ENCODE results near the gene SPTSSB.

SPTSSB gene, protein sequence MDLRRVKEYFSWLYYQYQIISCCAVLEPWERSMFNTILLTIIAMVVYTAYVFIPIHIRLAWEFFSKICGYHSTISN

DNA sequence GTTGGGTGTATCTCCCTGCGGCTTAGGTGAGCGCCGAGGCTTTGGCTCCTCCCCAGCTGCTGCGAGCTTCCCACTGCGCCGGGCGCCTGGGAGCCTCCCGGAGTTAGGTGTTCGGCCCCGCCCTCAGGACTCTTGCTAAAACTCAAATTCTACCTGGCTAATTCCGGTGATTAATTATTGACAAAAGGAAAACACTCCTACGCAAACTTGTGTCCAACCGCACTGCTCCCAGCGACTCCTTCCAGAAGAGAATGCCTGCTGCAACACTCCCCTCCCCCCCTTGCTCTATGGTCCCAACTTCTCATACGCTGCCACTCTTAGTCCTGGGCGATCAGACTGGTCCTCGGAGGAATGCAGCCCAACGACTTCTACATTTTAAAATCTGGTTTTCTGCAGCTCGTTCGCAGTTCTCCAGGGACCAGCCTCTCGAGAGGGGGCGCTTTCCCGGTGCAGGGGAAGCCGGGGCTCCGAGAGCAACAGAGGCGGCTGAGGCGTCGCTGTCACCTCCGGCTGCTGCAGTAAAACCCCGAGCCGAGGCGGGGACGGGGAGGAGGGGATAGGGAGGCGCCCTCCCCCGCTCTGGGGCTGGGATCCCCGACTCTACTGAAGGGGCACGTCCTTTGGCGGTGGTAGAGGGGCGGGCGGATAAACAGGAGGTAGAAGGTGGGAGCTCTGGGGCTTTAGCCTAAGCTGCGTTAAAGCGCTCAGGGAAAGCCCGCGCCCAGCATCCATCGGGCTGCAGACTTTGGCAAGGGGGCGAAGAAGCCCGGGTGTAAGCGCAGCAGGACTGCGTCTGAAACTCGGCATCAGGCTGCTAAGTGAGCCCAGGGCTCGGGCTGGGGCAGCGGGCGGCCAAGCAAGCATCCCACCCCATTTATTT is at the start of gene SPTSSB:
SPTSSB (minus strand) TSS at position 77 of the 880 bp plus-strand sequence. CDS start 25,194 bp downstream, outside the sequence.
- no peak for DNase-seq (ENCODE audit: low read depth)

DNA sequence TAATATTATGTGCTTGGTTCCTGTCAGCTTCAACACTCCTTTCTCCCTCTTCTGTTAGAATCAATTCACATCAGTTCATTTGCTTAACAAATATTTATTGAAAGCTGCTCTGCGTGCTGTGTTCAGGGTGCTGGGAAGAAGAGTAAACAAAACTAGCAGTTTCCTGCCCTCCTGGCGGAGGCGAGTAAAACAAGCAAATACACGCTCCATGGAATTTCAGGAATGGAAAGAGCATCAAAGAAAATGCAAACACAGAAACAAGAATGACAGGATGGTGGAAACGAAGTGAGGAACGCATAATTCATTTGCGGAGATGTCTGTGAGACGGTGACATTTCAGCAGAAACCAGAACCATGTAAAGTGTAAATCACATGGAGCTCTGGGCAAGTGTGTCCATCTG is 49.4 kb upstream of the SPTSSB start:
- no peak for DNase-seq (ENCODE audit: low read depth)

DNA sequence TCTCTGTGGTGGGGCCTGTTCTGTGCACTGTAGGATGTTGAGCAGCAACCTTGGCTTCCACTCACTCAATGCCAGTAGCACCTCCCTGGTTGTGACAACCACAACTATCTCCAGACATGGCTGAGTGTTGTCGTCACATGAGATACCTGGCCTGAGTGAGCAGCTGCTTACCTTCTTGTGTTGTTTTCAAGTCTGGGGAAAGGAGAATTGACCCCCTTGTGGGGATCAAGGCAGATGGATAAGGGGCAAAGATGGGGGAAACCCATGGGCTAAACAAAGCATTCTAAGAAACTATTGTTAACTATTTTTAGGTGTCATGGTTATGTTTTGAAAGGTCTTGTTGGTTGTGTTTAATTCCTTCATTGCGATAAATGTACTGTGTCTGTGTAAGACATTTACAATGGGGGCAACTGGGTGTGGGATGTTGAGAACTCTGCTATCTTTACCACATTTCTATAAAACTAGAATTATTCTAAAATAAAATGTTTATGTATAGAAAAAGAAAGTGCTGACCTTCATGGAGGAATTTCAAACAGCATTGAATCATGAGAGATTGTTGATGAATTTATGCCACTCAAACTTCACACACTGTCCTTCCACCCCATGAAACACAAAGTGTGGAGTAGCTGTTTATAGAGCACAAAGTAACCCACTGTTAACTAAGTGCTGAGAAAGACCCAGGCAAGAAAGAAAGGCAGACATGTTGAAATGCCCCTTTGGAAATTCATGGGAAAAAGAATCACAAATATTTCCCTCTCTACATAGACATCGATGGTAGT is 48.4 kb upstream of the SPTSSB start:
- DNase-seq (ENCODE audit: low read depth) = no peak

DNA sequence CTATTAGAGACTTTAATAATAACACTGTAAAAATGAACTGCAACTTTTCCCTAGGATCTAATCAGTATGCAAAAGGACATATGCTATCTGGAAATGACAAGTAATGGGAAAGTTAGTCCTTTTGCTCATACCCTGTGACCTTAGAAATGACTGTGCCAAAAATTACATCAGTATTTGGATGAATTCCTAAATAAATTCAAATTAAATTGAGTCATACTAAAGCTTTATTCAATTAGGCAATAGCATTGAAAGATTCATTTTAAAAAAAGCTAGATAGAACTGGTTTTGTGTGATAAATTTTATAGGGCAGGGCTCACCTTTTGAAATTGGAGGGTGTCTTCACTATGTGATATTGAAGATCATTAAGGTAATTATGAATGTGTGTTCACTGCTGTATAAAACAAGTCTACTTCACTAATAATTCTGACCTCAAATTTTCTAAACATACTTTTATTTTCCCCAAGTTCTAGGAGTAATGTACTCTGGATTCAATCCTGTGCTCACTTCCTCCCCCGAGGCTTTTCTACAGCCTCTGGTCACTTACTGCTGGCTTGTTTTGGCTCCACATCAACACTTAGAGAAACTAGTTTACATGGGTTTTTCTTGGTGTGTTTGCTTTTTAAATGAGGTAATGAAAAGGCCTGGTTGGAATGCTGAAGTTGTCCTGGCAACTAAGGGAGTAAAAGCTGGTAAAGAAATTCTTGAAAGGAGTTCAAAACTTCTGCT is 44.4 kb upstream of the SPTSSB start:
- DNase-seq (ENCODE audit: low read depth) = peak; percentile 63

DNA sequence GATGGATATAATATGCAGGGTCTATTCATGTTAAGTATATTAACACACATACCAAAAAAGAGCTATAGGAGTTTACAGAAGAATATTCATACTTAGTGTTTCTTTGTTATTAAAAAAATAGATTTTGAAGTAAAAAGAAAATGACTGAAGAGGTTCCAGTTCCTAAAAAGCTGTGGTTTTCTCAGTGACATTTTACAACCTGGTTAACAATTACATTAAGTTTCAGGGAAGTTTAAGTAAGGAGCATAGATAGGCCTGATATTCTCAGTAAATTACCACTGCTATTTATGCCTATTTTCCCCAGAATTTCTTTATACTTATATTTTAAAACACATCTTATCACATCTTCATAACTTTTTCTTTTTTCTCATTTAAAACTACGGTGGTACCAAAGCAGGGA is 43.6 kb upstream of the SPTSSB start:
- DNase-seq (ENCODE audit: low read depth) = no peak

DNA sequence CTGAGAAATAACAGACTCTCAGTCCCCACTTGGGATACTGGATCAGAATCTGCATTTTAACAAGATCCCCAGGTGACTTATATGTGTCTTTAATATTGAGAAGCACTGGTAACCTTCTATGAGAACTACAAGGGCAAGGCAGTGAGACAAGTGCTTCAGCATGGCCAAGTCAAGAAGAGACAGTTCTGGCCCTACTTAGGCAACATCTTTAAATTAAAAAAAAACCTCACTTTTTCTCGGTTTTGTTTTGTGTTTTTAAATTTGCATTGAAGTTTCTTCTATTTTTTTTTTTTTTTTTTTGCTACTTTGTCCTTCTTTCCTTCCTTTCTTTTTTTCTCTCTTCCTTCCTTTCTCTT is 42.5 kb upstream of the SPTSSB start:
- DNase-seq (ENCODE audit: low read depth) = no peak

DNA sequence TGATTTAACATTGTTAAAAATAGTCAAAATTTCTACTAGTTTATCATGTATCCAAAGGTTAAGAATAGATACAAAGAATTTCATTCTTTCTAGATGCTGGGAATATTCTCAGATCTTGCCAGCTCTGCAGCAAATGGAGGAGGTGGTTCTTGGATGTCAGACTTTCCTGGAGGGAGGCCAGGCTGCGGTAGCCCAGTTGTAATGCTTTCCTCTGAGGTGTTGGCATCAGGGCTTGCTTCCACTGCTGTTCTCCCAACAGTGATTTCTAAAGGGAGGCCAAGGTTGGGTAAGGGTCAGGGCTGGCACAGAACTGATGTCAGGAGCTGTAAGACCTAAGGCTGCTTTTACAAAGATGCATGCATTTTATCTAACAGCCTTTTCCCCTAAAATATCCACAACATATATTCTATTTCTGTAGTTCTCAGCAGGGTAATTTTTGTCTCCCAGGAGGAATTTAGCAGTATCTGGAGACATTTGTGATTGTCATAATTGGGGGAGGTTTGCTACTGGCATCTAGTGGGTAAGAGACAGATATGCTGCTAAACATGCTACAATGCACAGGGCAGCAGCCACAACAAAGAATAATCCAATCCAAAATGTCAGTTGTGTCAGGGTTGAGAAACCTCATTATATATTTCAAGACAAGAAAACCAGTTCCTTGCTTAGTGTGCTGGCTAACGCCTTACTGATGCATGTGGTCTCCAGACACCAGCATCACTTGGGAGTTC is 42.0 kb upstream of the SPTSSB start:
- no peak for DNase-seq (ENCODE audit: low read depth)

DNA sequence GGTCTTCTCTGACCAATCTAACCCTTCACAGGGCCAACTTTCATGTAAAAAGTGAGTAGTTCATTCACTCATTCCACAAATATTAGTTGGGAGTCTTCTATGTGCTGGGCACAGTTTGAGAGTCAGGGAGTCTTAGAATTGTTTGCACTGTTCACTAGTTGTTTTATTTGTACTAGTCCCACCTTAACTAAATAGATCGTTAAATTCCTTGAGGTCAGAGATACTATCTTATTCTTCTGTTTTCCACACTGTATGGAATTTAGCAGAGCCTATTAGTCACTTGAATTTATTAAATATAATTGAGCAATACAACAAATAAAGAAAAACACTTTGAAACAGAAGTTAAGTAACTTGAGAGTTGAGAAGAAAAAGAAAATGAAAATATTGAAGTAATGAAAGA is 40.8 kb upstream of the SPTSSB start:
- no peak for DNase-seq (ENCODE audit: low read depth)

DNA sequence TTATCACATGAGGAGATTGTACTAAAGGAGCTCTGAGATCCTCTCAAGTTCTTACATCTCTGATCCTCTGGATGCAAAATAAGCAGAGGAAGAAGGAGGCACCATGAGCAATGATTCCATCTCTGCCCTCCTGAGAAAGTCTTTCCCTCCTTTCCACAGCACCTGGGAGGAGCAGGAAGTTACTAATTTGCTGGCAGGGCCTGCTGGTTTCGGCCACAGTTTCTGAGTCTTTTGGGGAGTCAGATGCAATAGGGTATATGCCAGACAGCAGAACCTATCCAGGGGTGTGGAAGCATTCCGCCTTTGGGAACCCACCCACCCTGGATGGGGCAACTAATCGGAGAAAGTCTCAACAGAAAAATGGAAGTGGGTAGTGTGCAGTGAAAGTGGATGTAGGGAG is 38.5 kb upstream of the SPTSSB start:
- no peak for DNase-seq (ENCODE audit: low read depth)

DNA sequence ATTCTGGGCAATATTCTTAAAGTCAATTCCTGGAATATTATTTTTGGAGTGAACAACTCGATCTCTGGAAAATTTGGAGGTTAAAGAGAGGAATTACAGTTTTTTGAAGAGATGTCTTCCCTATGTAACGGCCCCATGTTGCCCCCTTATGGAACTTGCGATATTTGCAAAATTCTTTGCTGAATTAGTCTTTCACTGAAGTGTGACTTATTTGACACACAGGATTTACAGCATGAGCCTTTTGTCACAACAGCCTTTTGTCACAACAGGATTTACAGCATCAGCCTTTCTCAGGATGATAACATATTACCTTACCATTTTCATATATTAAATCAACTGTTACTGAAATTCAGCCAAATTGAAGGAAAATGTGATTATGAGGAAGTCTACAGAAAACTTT is 37.8 kb upstream of the SPTSSB start:
- no peak for DNase-seq (ENCODE audit: low read depth)

DNA sequence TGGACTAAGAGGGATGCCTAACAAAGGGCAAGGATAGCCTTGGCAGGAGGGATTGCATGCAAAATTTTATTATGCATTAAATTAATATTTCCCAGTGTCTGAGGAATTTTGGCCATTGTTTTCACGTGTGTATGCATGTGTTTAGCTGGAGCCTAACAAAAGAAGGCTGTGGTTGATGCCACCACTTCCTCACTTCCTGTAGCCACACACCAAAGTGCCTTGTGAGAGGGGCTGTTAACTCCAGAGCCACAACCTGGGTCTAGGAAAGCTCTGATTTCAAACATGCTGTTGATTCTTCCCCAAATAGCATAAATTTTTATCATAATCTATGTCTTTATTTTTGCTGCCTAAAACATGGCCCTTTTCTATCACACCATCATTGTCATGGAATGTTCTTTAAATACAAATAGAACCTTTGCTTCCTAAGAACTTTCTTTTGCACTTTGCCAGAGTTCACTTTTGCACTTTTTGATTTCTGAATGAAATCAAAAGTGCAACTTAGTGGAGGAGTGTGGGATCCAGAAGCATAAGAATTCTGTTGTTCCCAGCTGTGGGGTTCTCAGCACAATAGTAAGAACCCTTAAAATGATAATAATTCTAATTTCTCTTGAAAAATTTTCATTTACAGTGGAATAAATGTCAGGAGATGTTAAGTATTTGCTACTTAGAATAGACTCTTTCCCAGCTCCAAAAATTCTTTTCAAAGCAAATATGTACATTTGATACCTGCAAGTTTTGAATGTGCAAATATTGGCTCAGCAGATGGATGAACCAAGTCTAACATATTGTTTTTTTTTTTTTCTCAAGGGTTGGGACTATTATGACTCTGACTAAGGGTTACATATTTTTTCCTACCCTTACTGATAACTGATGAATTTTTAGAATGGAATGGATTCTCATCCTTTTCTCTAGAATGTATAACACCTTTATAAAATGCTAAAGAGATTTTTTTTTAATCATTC is 35.6 kb upstream of the SPTSSB start:
- no peak for DNase-seq (ENCODE audit: low read depth)

DNA sequence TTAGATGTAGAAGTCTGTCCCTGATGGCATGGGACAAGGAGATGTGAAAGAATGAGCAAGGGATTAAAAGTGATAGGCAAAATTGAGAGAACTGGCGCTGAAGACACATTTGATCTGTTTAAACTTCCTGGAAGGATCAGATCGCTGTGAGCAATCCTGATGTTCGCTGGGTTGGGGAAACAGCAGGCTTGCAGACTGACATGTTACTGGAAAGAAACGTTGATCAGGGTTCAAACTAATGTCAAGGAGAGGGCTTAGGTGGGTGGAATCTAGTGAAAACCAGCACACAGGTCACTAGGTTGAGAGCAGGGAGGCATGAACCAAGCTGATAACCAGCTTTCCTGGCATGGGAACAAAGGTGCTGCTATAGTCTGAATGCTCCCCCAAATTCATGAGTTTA is 34.5 kb upstream of the SPTSSB start:
- no peak for DNase-seq (ENCODE audit: low read depth)

DNA sequence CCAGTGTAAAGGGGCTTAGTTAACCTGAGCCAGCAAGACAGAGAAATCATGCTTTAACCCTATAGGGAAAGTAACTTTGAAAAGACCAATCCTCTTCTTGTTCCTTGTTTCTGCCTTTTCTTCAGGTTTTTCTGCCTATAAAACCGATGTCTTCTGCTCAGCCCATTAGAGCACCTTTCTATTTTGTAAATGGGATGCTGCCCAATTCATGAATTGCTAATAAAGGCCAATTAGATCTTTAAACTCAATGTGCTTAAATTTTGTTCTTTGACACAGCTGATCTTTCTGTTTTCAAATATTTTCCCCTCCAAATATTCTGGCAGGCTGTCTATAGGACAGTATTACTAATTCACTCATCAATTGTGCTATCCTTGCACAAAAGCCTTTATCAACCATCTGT is 33.8 kb upstream of the SPTSSB start:
- DNase-seq (ENCODE audit: low read depth) = no peak

DNA sequence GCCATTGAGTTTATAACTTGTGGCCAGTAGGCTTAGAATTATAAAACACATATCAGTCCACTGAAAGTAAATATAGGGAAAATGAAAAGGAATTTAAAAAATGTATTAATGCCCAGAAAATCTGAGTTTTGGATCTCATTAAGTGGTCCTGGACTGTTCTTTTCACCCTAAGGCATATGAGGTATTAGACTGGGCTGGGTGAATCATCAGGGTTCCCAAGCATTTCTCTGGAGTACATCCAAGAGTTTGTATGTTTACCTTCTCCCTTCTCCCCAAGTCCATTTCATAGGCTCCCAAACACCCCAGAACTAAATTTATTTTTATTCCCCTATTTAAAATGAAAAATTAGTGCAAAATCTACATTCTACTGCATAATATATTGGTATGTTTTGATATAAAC is 31.9 kb upstream of the SPTSSB start:
- DNase-seq (ENCODE audit: low read depth) = no peak

DNA sequence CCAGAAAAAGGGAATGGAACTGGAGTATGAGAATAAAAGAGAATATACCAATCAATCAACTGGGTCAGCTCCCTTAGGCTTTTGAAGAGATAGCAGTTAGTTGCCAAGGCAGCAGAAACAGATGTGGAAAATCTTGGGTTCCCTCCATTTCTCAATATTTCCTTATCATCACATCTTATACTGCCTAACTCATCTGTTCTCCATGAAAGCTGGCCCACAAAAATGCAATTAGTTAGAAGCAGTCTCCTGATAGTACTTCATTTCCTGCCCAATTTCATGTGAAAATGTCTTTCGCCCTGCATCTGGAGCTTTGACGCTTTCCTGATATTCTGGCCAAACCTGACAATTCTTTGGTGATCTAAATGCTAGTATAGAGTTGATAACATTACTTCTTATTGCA is 30.1 kb upstream of the SPTSSB start:
- no peak for DNase-seq (ENCODE audit: low read depth)

DNA sequence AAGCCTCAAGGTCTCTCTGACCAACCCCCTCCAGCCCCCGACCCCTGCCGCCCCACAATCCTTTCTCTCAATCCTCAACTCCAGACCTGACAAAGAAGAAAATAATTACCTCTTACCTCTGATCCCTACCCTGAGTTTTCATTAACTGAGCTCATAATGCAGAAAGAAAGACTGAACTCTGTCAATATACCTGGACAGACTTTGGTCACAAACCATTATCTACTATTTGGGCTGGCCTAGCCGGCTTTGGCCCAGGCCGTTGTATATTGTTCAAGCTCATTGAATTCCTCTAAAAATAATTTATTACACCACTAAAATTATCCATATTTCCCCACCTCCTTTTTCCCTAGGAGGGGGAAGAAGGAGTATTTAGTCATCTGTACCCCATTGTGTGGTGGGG is 29.3 kb upstream of the SPTSSB start:
- no peak for DNase-seq (ENCODE audit: low read depth)

DNA sequence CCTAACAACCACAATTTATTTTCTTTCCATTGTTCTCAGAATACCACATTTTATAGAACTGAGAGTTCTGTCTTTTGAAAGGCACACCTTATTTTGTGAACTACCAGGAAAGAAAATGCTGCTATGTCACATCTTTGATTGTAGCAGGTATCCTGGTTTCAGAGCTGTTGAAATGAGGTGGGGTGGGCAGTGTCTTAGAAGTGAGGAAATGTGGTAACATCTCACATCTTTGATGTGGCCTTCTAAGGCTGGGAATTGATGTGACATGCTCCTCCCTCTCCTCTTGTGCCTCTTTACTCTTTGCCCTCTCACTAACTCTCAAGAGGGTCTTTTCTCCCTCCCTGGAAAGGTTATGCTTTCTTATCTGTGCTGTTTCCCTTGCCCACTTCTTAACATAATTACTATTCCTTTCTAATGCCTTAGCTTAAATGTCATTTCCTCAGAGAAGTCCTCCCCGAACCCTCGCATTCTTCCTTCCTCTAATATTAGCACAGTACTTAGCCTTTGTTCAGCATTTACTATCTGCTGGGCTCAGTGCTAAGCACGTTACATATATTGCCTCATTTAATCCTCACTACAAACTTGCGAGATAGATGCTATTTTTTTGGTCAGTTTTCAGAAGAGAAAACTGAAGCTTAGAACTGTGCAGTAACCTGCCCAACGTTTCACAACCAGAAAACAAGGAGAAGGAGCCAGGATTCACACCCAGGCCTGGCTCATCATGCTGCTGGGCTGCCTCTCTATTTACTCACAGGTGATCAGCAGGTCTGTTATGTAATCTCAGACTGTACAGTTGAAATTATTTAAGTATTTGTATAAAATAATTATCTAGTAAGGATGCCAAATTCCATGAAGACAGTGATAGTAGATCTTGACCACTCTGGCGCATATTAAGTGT is 24.0 kb upstream of the SPTSSB start:
- no peak for DNase-seq (ENCODE audit: low read depth)

DNA sequence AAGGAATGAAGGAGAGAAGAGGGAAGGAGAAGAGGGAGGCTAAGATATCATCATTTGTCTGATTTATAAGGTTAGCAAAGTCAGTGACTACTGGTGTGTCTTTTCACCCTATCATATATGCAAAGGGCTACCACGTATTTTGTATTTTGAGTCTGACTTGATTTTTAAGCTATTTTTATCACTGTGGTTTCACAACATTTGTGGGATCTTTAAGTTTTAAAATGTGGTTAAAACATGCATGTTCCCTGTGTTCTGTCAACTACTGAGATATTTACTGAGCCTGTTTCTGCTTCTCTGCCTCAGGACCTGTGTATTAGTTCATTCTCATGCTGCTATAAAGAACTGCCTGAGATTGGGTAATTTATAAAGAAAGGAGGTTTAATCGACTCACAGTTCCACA is 22.5 kb upstream of the SPTSSB start:
- no peak for DNase-seq (ENCODE audit: low read depth)

DNA sequence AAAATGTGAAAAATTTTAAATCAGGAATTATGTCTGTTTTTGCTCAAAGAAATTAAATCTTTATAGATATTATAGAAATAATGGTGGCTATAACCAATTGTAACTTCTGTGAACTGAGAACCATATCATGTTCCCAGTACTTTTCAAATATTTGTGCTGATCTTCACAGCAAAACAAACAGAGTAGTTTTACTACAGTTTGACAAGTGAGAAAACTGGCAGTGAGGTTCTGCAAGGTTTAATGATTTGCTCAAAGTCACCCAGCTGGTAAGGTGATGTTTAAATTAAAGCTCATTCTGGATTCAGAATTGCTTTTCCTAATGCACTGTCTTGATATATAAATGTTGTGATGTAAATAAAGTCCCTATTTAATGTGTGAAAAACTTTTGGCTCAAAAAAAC is 22.0 kb upstream of the SPTSSB start:
- DNase-seq (ENCODE audit: low read depth) = no peak

DNA sequence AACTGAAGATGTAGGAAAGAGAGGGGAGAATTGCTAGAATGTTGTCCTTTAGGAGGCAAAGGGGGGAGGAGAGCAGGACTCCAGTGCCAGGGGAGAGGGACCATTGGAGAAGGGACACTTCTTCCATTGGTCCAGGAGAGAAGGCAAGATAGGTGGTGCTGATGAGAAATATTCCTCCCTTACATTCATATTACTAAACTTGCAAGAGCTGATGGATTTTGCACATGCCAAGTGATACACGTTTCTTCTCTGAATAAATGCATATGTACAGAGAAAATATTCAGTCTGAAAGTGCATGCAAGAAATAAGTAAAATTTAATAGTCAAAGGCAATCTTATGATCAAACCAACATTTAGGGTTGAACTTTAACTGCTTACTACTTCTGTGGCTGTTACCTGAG is 21.5 kb upstream of the SPTSSB start:
- no peak for DNase-seq (ENCODE audit: low read depth)

Measured in GM04503 (cell line).